ENCODE results near the gene PCDHGA8.

GRCh38 chr5:141343242-141343952, 49.0 kb upstream of the PCDHGA8 start, which contains the start of gene PCDHGA3:
- TF ChIP-seq EZH2 (IDR thresholded peaks at IDR 0.05; ENCODE audit: low read length) (no peak), CTCF (optimal IDR thresholded peaks at IDR 0.05 in 1 of 3, IDR thresholded peaks at IDR 0.05 in 1 of 3, conservative IDR thresholded peaks at IDR 0.05 in 1 of 3; ENCODE audit: extremely low read depth in 1 of 3, insufficient read depth in 2 of 3, low read length in 3 of 3) (peak; percentile 19 to 43 (median 43))
